OCI-LY7 (cell line): ENCODE measurements around the gene PLXNA4. TPM values are rescaled to one million over a fixed set of nuclear protein-coding genes. Genes with fewer than 3 reads are reported as not detected.
"Not testable (repeated sequence)": the region's sequence is repeated elsewhere in the genome, so short reads cannot be mapped to it uniquely, and the experiment has no call there.

ENCODE experiments used
- BruUV-seq: library from RNA; stranded (reverse); fragments of 400-500 nt; replicated peaks from 2 replicates; lab custom pipeline; 2021; lab: Mats Ljungman, UMichigan
- CTCF ChIA-PET: fragments of 300-600 bp; sonication (Branson Sonifier 250); formaldehyde crosslinking; loops from one replicate; lab custom pipeline; 2022; ENCODE audit warnings: antibody characterized with exemption; ENCODE audit not compliant: unreplicated experiment; lab: Charles Lee
- POLR2A ChIA-PET: fragments of 300-600 bp; sonication (Branson Sonifier 250); formaldehyde crosslinking; loops from one replicate; lab custom pipeline; 2022; ENCODE audit warnings: antibody characterized with exemption; lab: Charles Lee
- DNase-seq: peaks from one replicate; pipeline ENCODE4 v3.0.0-alpha.2; 2015; ENCODE audit warnings: low spot score
- H2AFZ ChIP-seq: fragments of 200-600 bp; sonication (generic), shearing (Covaris generic); 2 replicates; pipeline ENCODE4 v1.6.1; 2014; ENCODE audit warnings: mild to moderate bottlenecking, antibody characterized with exemption, low read length, moderate library complexity
- H3K27ac ChIP-seq: fragments of 200-600 bp; sonication (generic); 2 replicates; pipeline ENCODE4 v1.5.1; 2014; ENCODE audit warnings: mixed run types, low read depth, mild to moderate bottlenecking, moderate library complexity, low read length, inconsistent platforms; ENCODE audit not compliant: poor library complexity, severe bottlenecking
- H3K36me3 ChIP-seq: fragments of 200-600 bp; sonication (generic); 2 replicates; pipeline ENCODE4 v1.6.1; 2014; ENCODE audit warnings: mild to moderate bottlenecking, antibody characterized with exemption, low read length, moderate library complexity, mixed read lengths; ENCODE audit not compliant: insufficient read depth
- H3K4me1 ChIP-seq: fragments of 200-600 bp; sonication (generic); 2 replicates; pipeline ENCODE4 v1.5.1; 2014; ENCODE audit warnings: mild to moderate bottlenecking, low read length; ENCODE audit not compliant: insufficient read depth, poor library complexity, severe bottlenecking
- H3K4me2 ChIP-seq: fragments of 200-600 bp; sonication (generic); 2 replicates; pipeline ENCODE4 v1.6.1; 2014; ENCODE audit warnings: mild to moderate bottlenecking, low read length
- H3K4me3 ChIP-seq: fragments of 200-600 bp; sonication (generic); 2 replicates; pipeline ENCODE4 v1.5.1; 2014; ENCODE audit warnings: mild to moderate bottlenecking, low read depth, low read length; ENCODE audit not compliant: poor library complexity, severe bottlenecking
- H3K79me2 ChIP-seq: fragments of 200-600 bp; sonication (generic); 2 replicates; pipeline ENCODE4 v1.6.1; 2016; ENCODE audit warnings: low read depth, mild to moderate bottlenecking, low read length, moderate library complexity, mixed read lengths; ENCODE audit not compliant: insufficient read depth
- H3K9me2 ChIP-seq: fragments of 200-600 bp; sonication (generic); 2 replicates; pipeline ENCODE4 v1.6.1; 2016; ENCODE audit warnings: mild to moderate bottlenecking, low read length, mixed read lengths; ENCODE audit not compliant: insufficient read depth
- H3K9me3 ChIP-seq: fragments of 200-600 bp; sonication (generic); 2 replicates; pipeline ENCODE4 v1.6.1; 2014; ENCODE audit warnings: mild to moderate bottlenecking, mixed run types, low read length, mixed read lengths
- H4K20me1 ChIP-seq: fragments of 200-600 bp; sonication (generic); 2 replicates; pipeline ENCODE4 v1.6.1; 2014; ENCODE audit warnings: mild to moderate bottlenecking, antibody characterized with exemption, low read length, moderate library complexity, mixed read lengths; ENCODE audit not compliant: insufficient read depth
- EZH2phosphoT487 ChIP-seq: fragments of 200-600 bp; sonication (generic); IDR thresholded peaks from 2 replicates; pipeline ENCODE4 v1.6.1; 2018; ENCODE audit warnings: low read depth, borderline replicate concordance, mild to moderate bottlenecking, mixed run types, antibody characterized with exemption, low read length, moderate library complexity, mixed read lengths
- intact Hi-C: fragments of 100-400 bp; cut with micrococcal nuclease; formaldehyde crosslinking; loops from one replicate; pipeline ENCODE4 v1.10.0; 2022; ENCODE audit not compliant: unreplicated experiment
- total RNA-seq, 2 experiments: library from RNA; depleted of rRNA in 1 of 2; stranded (reverse); fragments of >200 nt in 1 of 2; shearing (Covaris generic) in 1 of 2; gene quantifications; 2 replicates each; pipeline ENCODE4 v1.2.3, GENCODE V29; 2014 to 2022
- TF ChIP-seq, protein P1 (sequence below): fragments of 200-600 bp; sonication (generic); conservative IDR thresholded peaks from 2 replicates; pipeline ENCODE4 v1.5.1; 2014; ENCODE audit warnings: mild to moderate bottlenecking, antibody characterized with exemption, low read length, moderate library complexity, mixed read lengths

The PLXNA4 gene
- total RNA-seq, 2 experiments from 2014 or later: not detected

DNA sequence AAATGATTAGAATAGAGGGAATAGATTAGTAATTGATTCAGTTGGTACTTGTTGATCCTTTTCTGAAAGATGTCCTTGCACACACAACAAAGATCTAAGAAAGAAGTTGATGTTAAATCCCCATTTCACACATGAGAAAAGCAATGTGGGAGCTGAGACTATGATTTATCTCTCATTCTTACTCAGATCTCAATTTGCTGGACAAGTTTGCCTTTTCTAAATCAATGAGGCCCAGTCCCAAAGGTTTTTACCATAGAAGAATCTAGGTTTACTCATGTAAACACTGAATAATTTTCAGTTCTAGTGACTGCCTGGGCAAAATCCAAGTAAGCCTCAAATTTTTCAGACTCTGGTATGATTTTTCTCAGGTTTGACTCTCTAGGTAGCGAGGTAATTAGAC lies 25.5 kb upstream of the PLXNA4 start:
- no peaks in the 10 kb centered on the region for H3K36me3 ChIP-seq
- no peak for TF ChIP-seq EZH2phosphoT487
- TF ChIP-seq, protein P1, sequence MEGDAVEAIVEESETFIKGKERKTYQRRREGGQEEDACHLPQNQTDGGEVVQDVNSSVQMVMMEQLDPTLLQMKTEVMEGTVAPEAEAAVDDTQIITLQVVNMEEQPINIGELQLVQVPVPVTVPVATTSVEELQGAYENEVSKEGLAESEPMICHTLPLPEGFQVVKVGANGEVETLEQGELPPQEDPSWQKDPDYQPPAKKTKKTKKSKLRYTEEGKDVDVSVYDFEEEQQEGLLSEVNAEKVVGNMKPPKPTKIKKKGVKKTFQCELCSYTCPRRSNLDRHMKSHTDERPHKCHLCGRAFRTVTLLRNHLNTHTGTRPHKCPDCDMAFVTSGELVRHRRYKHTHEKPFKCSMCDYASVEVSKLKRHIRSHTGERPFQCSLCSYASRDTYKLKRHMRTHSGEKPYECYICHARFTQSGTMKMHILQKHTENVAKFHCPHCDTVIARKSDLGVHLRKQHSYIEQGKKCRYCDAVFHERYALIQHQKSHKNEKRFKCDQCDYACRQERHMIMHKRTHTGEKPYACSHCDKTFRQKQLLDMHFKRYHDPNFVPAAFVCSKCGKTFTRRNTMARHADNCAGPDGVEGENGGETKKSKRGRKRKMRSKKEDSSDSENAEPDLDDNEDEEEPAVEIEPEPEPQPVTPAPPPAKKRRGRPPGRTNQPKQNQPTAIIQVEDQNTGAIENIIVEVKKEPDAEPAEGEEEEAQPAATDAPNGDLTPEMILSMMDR: no peak
- CTCF ChIA-PET: no interaction called here

DNA sequence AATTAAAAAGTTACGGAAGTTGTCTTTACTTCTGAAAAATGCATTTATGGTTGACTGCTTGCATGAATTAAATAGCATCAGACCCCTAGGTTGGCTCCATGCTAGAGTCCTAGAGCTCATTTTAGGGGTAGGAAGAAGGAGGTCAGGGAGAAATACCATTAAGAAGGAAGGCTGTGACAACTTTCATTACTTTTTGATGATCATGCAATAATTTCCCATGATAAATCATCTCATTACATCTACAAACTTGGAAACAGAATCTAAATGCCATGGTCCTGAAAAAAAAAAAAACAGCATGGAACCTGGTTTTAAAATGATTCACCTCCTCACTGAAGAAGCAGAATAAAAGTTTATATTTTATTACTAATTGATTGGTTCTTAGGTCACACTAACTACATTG lies 20.3 kb upstream of the PLXNA4 start:
- Histone ChIP-seq H3K79me2 (no peaks in the 10 kb centered on the region), H4K20me1 (no peaks in the 10 kb centered on the region), H3K9me2 (no peaks in the 10 kb centered on the region), H3K4me3 (no peak overlapping the region), H3K36me3 (no peaks in the 10 kb centered on the region), H2AFZ (no peak overlapping the region), H3K4me2 (no peak overlapping the region), H3K27ac (no peak overlapping the region), H3K9me3 (no peaks in the 10 kb centered on the region), H3K4me1 (no peaks in the 10 kb centered on the region)
- no peak for DNase-seq
- TF ChIP-seq EZH2phosphoT487: no peak
- TF ChIP-seq, protein P1: no peak
- ChIA-PET CTCF (interaction anchor here (0.6 kb wide), 1 partner anchor 1088 kb away, joined by 3 read pairs; no protein-coding TSS in a partner anchor), POLR2A (no interaction called here)
- no TSS peak for BruUV-seq
- intact Hi-C loops: no loop called here

More for the DNA sequence above, 25.5 kb upstream of the PLXNA4 start:
- Histone ChIP-seq H3K4me1 (no peaks in the 10 kb centered on the region), H3K4me3 (no peak overlapping the region), H3K9me3 (no peaks in the 10 kb centered on the region), H2AFZ (no peak overlapping the region), H3K4me2 (no peak overlapping the region), H4K20me1 (no peaks in the 10 kb centered on the region), H3K9me2 (no peaks in the 10 kb centered on the region), H3K27ac (no peak overlapping the region), H3K79me2 (no peaks in the 10 kb centered on the region)
- BruUV-seq: no TSS peak
- intact Hi-C loops: no loop called here
- POLR2A ChIA-PET: interaction anchor here (0.6 to 1.0 kb wide), 2 partner anchors 9 to 19 kb away, joined by 3 to 5 read pairs; no protein-coding TSS in a partner anchor
- DNase-seq: no peak

DNA sequence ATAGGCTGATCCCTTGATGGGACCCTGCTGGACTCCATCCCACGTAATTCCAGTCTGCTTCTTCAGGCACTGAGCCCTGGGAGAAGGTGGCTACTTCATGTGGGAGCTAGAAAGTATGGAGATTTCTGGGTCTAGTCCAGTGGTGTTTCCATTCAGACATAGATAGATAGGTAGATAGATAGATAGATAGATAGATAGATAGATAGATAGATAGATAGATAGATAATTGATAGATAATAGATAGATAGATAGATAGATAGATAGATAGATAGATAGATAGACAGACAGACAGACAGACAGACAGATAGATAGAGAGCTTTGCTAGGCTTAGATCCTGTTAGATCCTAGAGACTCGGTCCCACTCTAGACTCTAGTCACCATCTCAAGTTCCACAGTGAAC lies 18.5 kb upstream of the PLXNA4 start:
- H3K27ac ChIP-seq, H3K4me2 ChIP-seq, H3K79me2 ChIP-seq, H4K20me1 ChIP-seq, H2AFZ ChIP-seq, BruUV-seq, DNase-seq, H3K36me3 ChIP-seq, H3K9me3 ChIP-seq, intact Hi-C loops, H3K4me1 ChIP-seq, CTCF ChIA-PET, H3K9me2 ChIP-seq, H3K4me3 ChIP-seq, POLR2A ChIA-PET: not testable (repeated sequence)
